ENCODE measurements around the gene ANKRD42. TPM values are rescaled to one million over a fixed set of nuclear protein-coding genes. Genes with fewer than 3 reads are reported as not detected.

ANKRD42 gene
- total RNA-seq, 1 donor from 2014 or later = 10.4 TPM

- TF ChIP-seq CTCF (IDR thresholded peaks at IDR 0.05) = no peak
- Mint-ChIP-seq H3K27ac (ENCODE audit: unreplicated experiment) (no peak overlapping the region), H3K36me3 (ENCODE audit: low read depth) (peaks cover 8% of the 10 kb centered on the region), H3K4me1 (ENCODE audit: low read depth) (no peaks in the 10 kb centered on the region), H3K4me3 (ENCODE audit: unreplicated experiment) (no peak overlapping the region), H3K9me3 (ENCODE audit: low read depth) (no peaks in the 10 kb centered on the region), H3K27me3 (ENCODE audit: low read depth) (no peaks in the 10 kb centered on the region)
- DNase-seq (ENCODE audit: low spot score) = no peak
Measured at GRCh38 chr11:83153764-83154163, 39.7 kb upstream of the ANKRD42 start.

- Mint-ChIP-seq H3K9me3 (ENCODE audit: low read depth) (no peaks in the 10 kb centered on the region), H3K4me3 (ENCODE audit: unreplicated experiment) (peak overlapping the region; percentile 100), H3K4me1 (ENCODE audit: low read depth) (peaks cover 24% of the 10 kb centered on the region)
Measured at GRCh38 chr11:83156144-83156995, 37.1 kb upstream of the ANKRD42 start.

GRCh38 chr11:83156996-83157593 lies 36.4 kb upstream of the ANKRD42 start, which contains the start of gene PCF11:
TSS of gene PCF11 (plus strand) at chr11:83157131. CDS start at chr11:83157440, 309 bp downstream.
- Mint-ChIP-seq H3K9me3 (ENCODE audit: low read depth) (no peaks in the 10 kb centered on the region), H3K27me3 (ENCODE audit: low read depth) (no peaks in the 10 kb centered on the region), H3K4me1 (ENCODE audit: low read depth) (peaks cover 32% of the 10 kb centered on the region), H3K36me3 (ENCODE audit: low read depth) (peaks cover 14% of the 10 kb centered on the region), H3K27ac (ENCODE audit: unreplicated experiment) (peak within 1 kb of the TSS; percentile 100), H3K4me3 (ENCODE audit: unreplicated experiment) (peak within 1 kb of the TSS; percentile 100)
- DNase-seq (ENCODE audit: low spot score) = no peak
- TF ChIP-seq CTCF (IDR thresholded peaks at IDR 0.05) = no peak

More at GRCh38 chr11:83156144-83156995, 37.1 kb upstream of the ANKRD42 start:
- H3K36me3 Mint-ChIP-seq (ENCODE audit: low read depth) = peaks cover 14% of the 10 kb centered on the region
- TF ChIP-seq CTCF (IDR thresholded peaks at IDR 0.05) = no peak
- DNase-seq (ENCODE audit: low spot score) = peak; percentile 99
- peak overlapping the region; percentile 100 for H3K27ac Mint-ChIP-seq (ENCODE audit: unreplicated experiment)
- no peaks in the 10 kb centered on the region for H3K27me3 Mint-ChIP-seq (ENCODE audit: low read depth)

- peaks cover 33% of the 10 kb centered on the region for H3K4me1 Mint-ChIP-seq (ENCODE audit: low read depth)
- H3K4me3 Mint-ChIP-seq (ENCODE audit: unreplicated experiment) = peak overlapping the region; percentile 100
- no peaks in the 10 kb centered on the region for H3K27me3 Mint-ChIP-seq (ENCODE audit: low read depth)
- H3K27ac Mint-ChIP-seq (ENCODE audit: unreplicated experiment) = peak overlapping the region; percentile 100
- H3K36me3 Mint-ChIP-seq (ENCODE audit: low read depth) = peaks cover 14% of the 10 kb centered on the region
- H3K9me3 Mint-ChIP-seq (ENCODE audit: low read depth) = no peaks in the 10 kb centered on the region
- no peak for TF ChIP-seq CTCF (IDR thresholded peaks at IDR 0.05)
- no peak for DNase-seq (ENCODE audit: low spot score)
Measured at GRCh38 chr11:83157594-83158356, 35.7 kb upstream of the ANKRD42 start.

- no peaks in the 10 kb centered on the region for H3K27me3 Mint-ChIP-seq (ENCODE audit: low read depth)
- no peak for DNase-seq (ENCODE audit: low spot score)
- TF ChIP-seq CTCF (IDR thresholded peaks at IDR 0.05) = peak; percentile 49
- H3K4me1 Mint-ChIP-seq (ENCODE audit: low read depth) = peaks cover 33% of the 10 kb centered on the region
- H3K4me3 Mint-ChIP-seq (ENCODE audit: unreplicated experiment) = peak overlapping the region; percentile 100
- H3K9me3 Mint-ChIP-seq (ENCODE audit: low read depth) = no peaks in the 10 kb centered on the region
- H3K27ac Mint-ChIP-seq (ENCODE audit: unreplicated experiment) = peak overlapping the region; percentile 100
- H3K36me3 Mint-ChIP-seq (ENCODE audit: low read depth) = peaks cover 14% of the 10 kb centered on the region
Measured at GRCh38 chr11:83158357-83158786, 35.1 kb upstream of the ANKRD42 start.

All from chondrocyte (in vitro differentiated cells).